Right cardiac atrium (tissue), 5 donors: ENCODE results near the gene CEP170B. TPM values are rescaled to one million over a fixed set of nuclear protein-coding genes. Genes with fewer than 3 reads are reported as not detected.

Experiments used
- ATAC-seq, 2 donors: fragments of 200-7000 bp; cut with Tn5 transposase; one replicate each; pipeline versions ENCODE4 v1.8.0 to v1.9.1; 2020; ENCODE audit warnings: moderate library complexity in 2 of 2, mild to moderate bottlenecking in 1 of 2
- DNase-seq, 3 donors: peaks; one replicate each; pipeline ENCODE4 v3.0.0-alpha.2; 2020
- H3K27ac ChIP-seq: one replicate; pipeline ENCODE4 v1.5.1; 2013; ENCODE audit warnings: mild to moderate bottlenecking, low read length, control low read depth, moderate library complexity
- H3K27me3 ChIP-seq: one replicate; pipeline ENCODE4 v1.6.1; 2013; ENCODE audit not compliant: control insufficient read depth, insufficient read depth
- H3K4me1 ChIP-seq: one replicate; pipeline ENCODE4 v1.6.1; 2013; ENCODE audit warnings: low read length; ENCODE audit not compliant: control insufficient read depth, insufficient read depth
- H3K4me3 ChIP-seq: one replicate; pipeline ENCODE4 v1.5.1; 2013; ENCODE audit warnings: low read length, control low read depth
- H3K9me3 ChIP-seq: one replicate; pipeline ENCODE4 v1.6.1; 2013; ENCODE audit warnings: low read length; ENCODE audit not compliant: control insufficient read depth
- WGBS: extraction: QIAGEN DNeasy Blood & Tissue Kit; methylation state at CpG from one replicate; pipeline ENCODE4 v1.1.7; 2013; 5-methylcytosine and 5-hydroxymethylcytosine counted together
- intact Hi-C, 4 donors: fragments of 100-400 bp; cut with DNase I; formaldehyde crosslinking; loops; one replicate each; pipeline versions ENCODE4 v1.11.0 to v1.14.0; 2022 to 2023
- polyA plus RNA-seq: library from polyadenylated mRNA; stranded (reverse); fragments of 200-250 nt; gene quantifications from one replicate; pipeline ENCODE4 v1.2.3, GENCODE V29; 2013
- total RNA-seq, 4 donors: library from RNA; stranded (reverse); fragmentation: NEBNext Ultra II Directional; extraction: Animal tissue kit (Norgen Biotek cat#: 25700); gene quantifications; one replicate each; pipeline ENCODE4 v1.2.1, GENCODE V29; 2021
- donor health status: healthy with polysubstance abuse.
- donor health status: DM: no; HTN: yes; CAD: no.
- donor health status: DM: no; HTN: no; CAD: no.
- donor health status: DM: no; HTN: yes; CAD: no; lungs with severe emphysema.
- donor health status: DM: yes; HTN: yes; CAD: no.

Gene CEP170B
- total and polyA plus RNA-seq, 5 donors: 8.4 to 19.1 (median 11.5) TPM

GRCh38 chr14:104860414-104860813, 4.7 kb upstream of the CEP170B start:
- DNase-seq (no peak), ATAC-seq (no peak)
- Histone ChIP-seq H3K27ac (no peak overlapping the region), H3K4me3 (no peak overlapping the region), H3K27me3 (no peaks in the 10 kb centered on the region), H3K9me3 (no peaks in the 10 kb centered on the region), H3K4me1 (no peaks in the 10 kb centered on the region)
- intact Hi-C loops: no loop called here

DNA sequence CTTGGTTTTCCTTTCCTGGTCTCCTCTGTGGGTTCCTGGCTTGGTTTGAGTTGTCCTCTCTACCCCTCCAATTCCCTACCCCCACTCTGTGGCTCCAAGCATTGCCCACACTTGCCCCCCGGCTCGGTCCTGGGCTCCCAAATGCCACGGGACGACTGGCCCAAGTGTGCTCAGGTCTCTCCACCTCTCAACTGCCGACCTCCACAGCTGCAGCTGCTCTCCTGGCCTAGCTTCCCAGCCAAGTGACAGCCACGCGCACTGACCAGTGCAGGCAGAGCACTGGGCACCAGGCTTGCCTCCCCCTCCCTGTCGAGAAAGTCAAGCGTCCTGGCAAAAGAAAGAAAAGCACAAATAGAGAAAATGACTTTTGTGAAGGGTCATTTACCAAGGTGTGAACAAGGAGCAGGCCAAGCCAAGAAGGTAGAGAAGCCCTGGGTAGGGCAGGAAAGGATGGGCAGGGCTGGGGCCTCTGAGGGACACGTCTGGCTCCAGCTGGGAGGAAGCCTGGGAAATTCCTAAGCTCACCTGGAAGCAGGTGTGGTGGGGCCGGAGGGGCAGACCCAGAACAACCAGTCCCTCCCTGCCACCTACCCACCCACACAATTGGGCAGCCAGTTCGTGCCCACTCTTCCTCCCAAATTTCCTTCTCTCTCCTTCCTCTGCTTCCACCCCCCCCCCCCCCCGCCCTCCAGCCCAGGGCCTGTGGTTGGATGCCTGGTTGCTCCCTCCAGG, 1.8 kb upstream of the CEP170B start:
- intact Hi-C loops: no loop called here
- Histone ChIP-seq H3K4me3 (no peak overlapping the region), H3K27ac (no peak overlapping the region), H3K4me1 (no peaks in the 10 kb centered on the region), H3K9me3 (no peaks in the 10 kb centered on the region), H3K27me3 (no peaks in the 10 kb centered on the region)
- no peak for ATAC-seq
- DNase-seq: peak in 2 of 3 donors; percentile 26 to 35
- 68% methylated on average over 13 of the region's 13 CpGs for whole genome bisulfite sequencing

GRCh38 chr14:104863923-104864266, 1.2 kb upstream of the CEP170B start:
- no peaks in the 10 kb centered on the region for H3K4me1 ChIP-seq
- DNase-seq: peak in 1 of 3 donors; percentile 13
- H3K27ac ChIP-seq: no peak overlapping the region
- H3K4me3 ChIP-seq: no peak overlapping the region
- H3K27me3 ChIP-seq: no peaks in the 10 kb centered on the region
- 13% methylated on average over 13 of the region's 13 CpGs for WGBS
- no peaks in the 10 kb centered on the region for H3K9me3 ChIP-seq
- intact Hi-C loops: no loop called here
- no peak for ATAC-seq

DNA sequence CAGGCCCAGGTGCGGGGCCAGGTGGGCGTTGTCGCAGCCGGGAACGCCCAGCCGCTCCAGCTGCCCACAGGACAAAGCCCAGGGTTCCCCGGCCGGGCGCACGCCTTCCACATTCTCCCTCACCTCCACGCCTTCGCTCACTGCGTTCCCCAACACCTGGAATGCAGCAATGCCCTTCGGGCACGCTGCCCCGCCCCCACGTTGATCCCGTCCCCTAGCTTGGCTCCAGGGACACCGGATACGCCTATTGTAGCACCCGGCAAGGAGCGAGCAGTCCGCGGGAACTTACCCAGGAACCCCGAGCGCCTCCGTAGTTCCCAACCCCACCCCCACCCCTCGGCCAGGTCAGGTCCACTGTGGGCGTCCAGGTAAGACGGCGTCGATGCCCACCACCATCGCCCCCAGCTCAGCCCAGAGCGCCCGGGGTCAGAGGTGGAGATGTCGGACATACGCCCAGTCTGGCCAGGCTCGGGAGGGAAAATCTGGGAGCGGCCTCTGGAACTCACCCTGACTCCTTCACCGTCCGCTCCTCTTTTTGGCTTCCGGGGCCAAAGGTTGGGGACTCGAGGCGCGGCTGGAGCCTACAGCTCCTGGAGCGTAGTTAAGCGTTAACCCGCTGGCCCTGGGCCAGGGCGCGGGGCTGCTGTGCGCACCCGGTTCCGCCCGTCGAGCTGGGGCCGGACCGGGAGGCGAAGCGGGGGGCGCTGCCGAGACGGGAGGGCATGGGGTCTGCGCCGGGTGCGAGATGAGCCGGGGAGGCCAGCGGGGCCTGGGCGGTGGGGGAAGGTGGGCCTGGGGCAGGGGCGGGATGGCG, 594 bp upstream of the CEP170B start:
- peak; percentile 2 to 11 for ATAC-seq
- peak; percentile 40 to 75 (median 74) for DNase-seq
- Histone ChIP-seq H3K4me1 (no peaks in the 10 kb centered on the region), H3K27me3 (no peaks in the 10 kb centered on the region), H3K4me3 (peak overlapping the region; percentile 77), H3K27ac (no peak overlapping the region), H3K9me3 (no peaks in the 10 kb centered on the region)
- 2% methylated on average over 70 of the region's 70 CpGs for WGBS
- intact Hi-C loops: no loop called here

DNA sequence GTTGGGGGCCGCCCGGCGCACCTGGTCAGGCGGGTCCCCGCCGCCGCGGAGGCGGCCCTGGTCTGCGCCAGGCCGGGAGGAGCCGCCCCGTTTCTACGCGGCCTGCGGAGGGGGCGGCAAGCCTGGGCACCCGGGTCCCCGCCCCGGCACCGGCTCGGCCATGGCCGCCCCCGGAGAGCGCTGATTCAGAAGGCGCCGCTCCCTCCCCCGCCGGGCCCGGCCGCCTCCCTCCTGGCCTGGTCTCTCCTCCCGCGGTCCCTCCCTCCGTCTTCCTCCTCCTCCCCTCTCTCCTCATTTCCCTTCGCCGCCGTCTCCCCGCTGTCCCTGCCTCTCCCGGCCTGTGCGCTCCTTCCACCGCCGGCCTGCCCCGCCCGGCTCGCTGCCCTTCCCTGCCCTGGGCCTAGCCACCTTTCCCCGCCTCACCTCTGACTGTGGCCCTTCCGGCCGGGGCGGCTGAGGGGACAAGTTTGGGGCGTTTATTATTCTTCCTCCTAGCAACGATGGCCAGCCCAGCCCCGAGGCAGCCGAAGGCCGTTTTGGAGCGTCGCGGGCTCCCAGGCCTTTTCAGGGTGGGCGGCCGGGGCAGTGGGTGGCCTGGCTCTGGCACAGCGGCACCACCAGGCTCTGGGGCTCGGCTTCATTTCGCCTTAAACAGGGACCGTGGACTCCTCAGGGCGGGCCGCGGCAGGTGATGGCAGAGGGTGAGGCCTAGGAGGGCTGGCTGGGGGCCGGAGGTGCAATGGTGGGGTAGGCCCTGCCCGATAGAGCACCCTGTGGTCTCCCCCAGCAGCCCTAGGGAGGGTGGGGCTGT, 768 bp downstream of the CEP170B start:
- Histone ChIP-seq H3K27ac (no peak overlapping the region), H3K4me3 (peak overlapping the region; percentile 77), H3K9me3 (no peaks in the 10 kb centered on the region), H3K27me3 (no peaks in the 10 kb centered on the region), H3K4me1 (no peaks in the 10 kb centered on the region)
- intact Hi-C loops: no loop called here
- ATAC-seq: peak; percentile 81 to 83
- peak; percentile 78 to 87 (median 87) for DNase-seq
- WGBS: 11% methylated on average over 66 of the region's 68 CpGs

DNA sequence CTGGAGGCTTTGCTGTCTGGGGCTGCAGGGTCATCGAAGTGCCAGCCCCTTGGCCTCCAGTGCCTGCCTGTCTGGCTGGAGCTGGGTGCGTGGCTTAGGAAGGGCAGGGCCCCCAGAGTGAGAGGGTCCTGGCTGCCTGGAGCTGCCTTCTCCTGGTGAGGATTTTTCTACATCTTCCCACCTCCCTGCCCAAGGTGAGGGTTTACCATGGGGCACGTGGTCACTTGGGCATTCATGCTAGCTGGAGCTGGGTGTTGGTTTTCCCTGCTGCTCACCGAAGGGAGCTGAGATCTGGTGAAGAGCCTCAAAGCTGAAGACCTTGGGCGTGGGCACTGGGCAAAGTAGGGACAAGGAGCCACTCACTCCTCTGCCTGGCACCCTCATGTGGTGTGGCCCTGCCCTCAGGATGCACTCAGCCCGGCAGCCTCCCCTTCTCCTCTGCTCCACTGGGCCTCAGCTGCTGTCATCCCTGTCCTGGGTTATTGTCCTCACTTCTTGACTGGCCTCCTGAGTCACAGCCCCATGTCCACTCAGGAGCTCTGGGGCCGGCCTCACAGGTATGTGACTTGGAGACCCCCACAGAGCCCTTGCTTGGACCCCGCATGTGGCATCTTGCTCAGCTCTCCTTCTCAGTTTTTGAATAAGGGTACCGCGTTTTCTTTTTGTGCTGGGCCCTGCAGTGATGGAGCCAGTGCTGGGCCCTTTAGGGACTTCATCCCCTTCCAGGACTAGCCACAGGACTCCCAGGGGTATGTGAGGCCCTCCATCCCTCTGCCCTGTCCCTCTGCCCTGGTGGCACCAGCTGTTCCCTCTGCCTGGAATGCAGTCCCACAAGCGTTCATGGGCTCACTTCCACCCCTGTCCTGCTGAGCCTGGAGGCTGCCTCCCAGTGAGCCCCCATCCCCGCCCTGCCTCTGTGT, 1.6 kb downstream of the CEP170B start:
- H3K4me3 ChIP-seq: peak overlapping the region; percentile 77
- H3K27me3 ChIP-seq: no peaks in the 10 kb centered on the region
- H3K4me1 ChIP-seq: no peaks in the 10 kb centered on the region
- ATAC-seq (no peak), DNase-seq (peak; percentile 14 to 41 (median 37))
- no peaks in the 10 kb centered on the region for H3K9me3 ChIP-seq
- H3K27ac ChIP-seq: no peak overlapping the region
- intact Hi-C loops: no loop called here
- WGBS: 92% methylated on average over 12 of the region's 12 CpGs

- H3K4me1 ChIP-seq: no peaks in the 10 kb centered on the region
- peak in 2 of 3 donors; percentile 29 to 44 for DNase-seq
- H3K9me3 ChIP-seq: no peaks in the 10 kb centered on the region
- intact Hi-C loops: no loop called here
- no peak overlapping the region for H3K27ac ChIP-seq
- no peak overlapping the region for H3K4me3 ChIP-seq
- ATAC-seq: no peak
- H3K27me3 ChIP-seq: no peaks in the 10 kb centered on the region
- 93% methylated on average over 6 of the region's 6 CpGs for WGBS
Observed at GRCh38 chr14:104867371-104868059, 2.4 kb downstream of the CEP170B start.

DNA sequence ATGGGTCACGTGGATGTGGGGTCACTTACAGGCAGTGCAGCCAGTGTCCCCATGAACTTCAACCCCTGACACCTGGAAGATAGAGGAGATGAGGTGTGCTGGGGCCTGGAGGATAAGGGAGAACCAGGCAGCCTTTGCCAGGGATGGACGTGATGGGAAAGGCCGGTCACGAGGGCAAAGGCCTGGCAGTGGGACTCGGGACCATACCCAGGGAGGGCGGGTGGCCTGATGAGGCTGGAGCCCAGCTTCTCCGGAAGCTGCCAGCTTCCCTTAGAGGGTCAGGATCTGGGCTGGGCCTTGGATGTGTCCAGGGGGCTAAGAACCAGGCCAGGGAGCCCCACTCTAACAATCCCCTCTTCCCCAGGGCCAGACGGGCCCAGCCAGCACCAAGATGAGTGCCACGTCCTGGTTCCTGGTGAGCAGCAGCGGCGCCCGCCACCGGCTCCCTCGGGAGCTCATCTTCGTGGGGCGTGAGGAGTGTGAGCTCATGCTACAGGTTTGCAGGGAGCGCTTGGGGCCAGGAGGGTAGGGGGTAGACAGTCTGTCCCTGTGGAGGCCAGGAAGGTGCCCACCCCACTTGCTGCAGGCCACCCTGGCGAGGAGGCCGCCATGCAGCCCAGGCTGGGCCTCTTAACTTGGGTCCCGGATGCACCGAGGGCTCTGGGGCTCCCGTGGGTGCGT, 3.1 kb downstream of the CEP170B start:
- WGBS: 89% methylated on average over 23 of the region's 23 CpGs
- no peaks in the 10 kb centered on the region for H3K9me3 ChIP-seq
- H3K4me1 ChIP-seq: no peaks in the 10 kb centered on the region
- no peak overlapping the region for H3K4me3 ChIP-seq
- ATAC-seq (no peak), DNase-seq (peak in 2 of 3 donors; percentile 14 to 40)
- H3K27me3 ChIP-seq: no peaks in the 10 kb centered on the region
- intact Hi-C loops: no loop called here
- no peak overlapping the region for H3K27ac ChIP-seq

DNA sequence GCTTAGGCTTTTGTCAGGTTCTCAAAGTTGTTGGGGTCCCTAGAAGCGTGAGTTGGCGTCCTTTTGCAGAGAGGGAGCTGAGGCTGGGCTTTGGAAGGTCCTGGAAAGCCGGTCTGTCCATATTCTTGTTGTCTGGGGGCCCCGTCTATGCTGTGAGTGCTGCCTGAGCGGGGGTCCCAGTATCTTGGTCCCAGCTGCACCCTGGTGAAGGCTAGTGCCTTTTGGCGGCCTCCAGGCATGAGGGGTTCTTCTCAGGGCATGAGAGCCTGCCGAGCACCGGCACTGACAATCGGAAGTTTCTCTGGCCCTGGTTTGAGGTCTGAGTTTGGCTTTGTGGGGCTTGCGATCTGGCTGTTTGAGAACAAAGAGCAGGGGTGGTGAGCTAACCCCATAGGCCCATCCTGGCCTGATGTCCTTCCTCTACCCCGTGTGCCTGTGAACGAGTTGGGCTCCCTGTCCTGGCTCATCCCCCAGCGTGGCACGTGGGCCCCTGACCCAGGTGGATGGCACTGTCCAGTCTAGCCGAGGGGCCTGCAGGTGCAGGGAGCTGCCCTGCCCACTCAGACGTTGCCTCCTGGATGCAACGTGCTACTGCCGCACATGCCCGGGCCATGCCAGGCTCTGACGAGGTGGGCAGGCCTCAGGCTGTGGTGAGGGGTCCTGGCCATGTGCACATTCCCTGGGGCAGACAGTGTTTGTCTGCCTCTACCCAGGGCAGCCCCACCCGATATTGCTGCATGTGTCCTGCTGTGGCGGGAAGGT, 3.9 kb downstream of the CEP170B start:
- DNase-seq (peak in 1 of 3 donors; percentile 42), ATAC-seq (no peak)
- Histone ChIP-seq H3K9me3 (no peaks in the 10 kb centered on the region), H3K27ac (no peak overlapping the region), H3K4me3 (no peak overlapping the region), H3K27me3 (no peaks in the 10 kb centered on the region), H3K4me1 (no peaks in the 10 kb centered on the region)
- WGBS: 91% methylated on average over 22 of the region's 22 CpGs
- intact Hi-C loops: no loop called here
